Prostate gland (tissue), 2 donors: ENCODE data around the gene MMD. TPM values are rescaled to one million over a fixed set of nuclear protein-coding genes. Genes with fewer than 3 reads are reported as not detected.

Source experiments
- DNase-seq: peaks from one replicate; pipeline ENCODE4 v3.0.0-alpha.2; 2019; ENCODE audit warnings: low spot score
- H3K27ac ChIP-seq, 2 donors: fragments of 200-600 bp; sonication (generic); 2 replicates each; pipeline ENCODE4 v1.5.1; 2017 to 2019
- H3K27me3 ChIP-seq: fragments of 200-600 bp; sonication (generic); replicated peaks from 2 replicates; pipeline ENCODE4 v1.5.1; 2019; ENCODE audit not compliant: insufficient read depth
- H3K36me3 ChIP-seq, 2 donors: fragments of 200-600 bp; sonication (generic); 1 replicate in 1 of 2; 2 replicates in 1 of 2; pipeline versions ENCODE4 v1.5.1 to v1.8.1; 2017 to 2019
- H3K4me1 ChIP-seq: fragments of 200-600 bp; sonication (generic); replicated peaks from 2 replicates; pipeline ENCODE4 v1.5.1; 2019
- H3K4me3 ChIP-seq, 2 donors: fragments of 200-600 bp; sonication (generic); 2 replicates each; pipeline ENCODE4 v1.5.1; 2017 to 2019
- H3K9me3 ChIP-seq: fragments of 200-600 bp; sonication (generic); 2 replicates; pipeline ENCODE4 v1.5.1; 2017
- CTCF ChIP-seq, 4 experiments: fragments of 200-600 bp in 2 of 4; fragments of 450-650 bp in 2 of 4; sonication (generic) in 2 of 4; IDR thresholded peaks; 1 replicate in 3 of 4; 2 replicates in 1 of 4; pipeline ENCODE4 v1.5.1; 2016 to 2019; ENCODE audit warnings: antibody characterized with exemption in 4 of 4, mild to moderate bottlenecking in 2 of 4, moderate library complexity in 2 of 4
- POLR2A ChIP-seq: fragments of 450-650 bp; IDR thresholded peaks from one replicate; pipeline ENCODE4 v1.6.1; 2016; ENCODE audit warnings: antibody characterized with exemption, mild to moderate bottlenecking
- POLR2AphosphoS5 ChIP-seq: sonication (generic); formaldehyde crosslinking; IDR thresholded peaks from one replicate; pipeline ENCODE4 v1.6.1; 2017; ENCODE audit warnings: antibody characterized with exemption
- WGBS: methylation state at CpG from one replicate; pipeline ENCODE4 v1.1.5; 2018; 5-methylcytosine and 5-hydroxymethylcytosine counted together
- intact Hi-C: fragments of 100-400 bp; cut with DNase I; formaldehyde crosslinking; loops from one replicate; pipeline ENCODE4 v1.14.2; 2022
- total RNA-seq, 2 donors: library from RNA; depleted of rRNA; stranded (reverse); fragments of >200 nt; gene quantifications; one replicate each; pipeline ENCODE4 v1.1.0, GENCODE V29; 2016

MMD gene
- total RNA-seq, 2 donors from 2014 or later: 8.7 to 55.0 TPM

GRCh38 chr17:55462234-55462633, 40.6 kb upstream of the MMD start:
- Histone ChIP-seq H3K36me3 (no peaks in the 10 kb centered on the region), H3K4me1 (no peaks in the 10 kb centered on the region), H3K27me3 (no peaks in the 10 kb centered on the region), H3K9me3 (no peaks in the 10 kb centered on the region), H3K27ac (no peak overlapping the region), H3K4me3 (no peak overlapping the region)
- DNase-seq: no peak
- no peak for TF ChIP-seq POLR2AphosphoS5
- TF ChIP-seq POLR2A: no peak
- no peak for TF ChIP-seq CTCF (IDR thresholded peaks at IDR 0.05)
- 88% methylated on average over 1 of the region's 1 CpG for WGBS
- intact Hi-C loops: no loop called here

GRCh38 chr17:55458978-55459377, 37.3 kb upstream of the MMD start:
- WGBS: 85% methylated on average over 7 of the region's 7 CpGs
- Histone ChIP-seq H3K27me3 (no peaks in the 10 kb centered on the region), H3K9me3 (no peaks in the 10 kb centered on the region), H3K27ac (no peak overlapping the region), H3K4me1 (no peaks in the 10 kb centered on the region), H3K4me3 (no peak overlapping the region), H3K36me3 (no peaks in the 10 kb centered on the region)
- DNase-seq: no peak
- TF ChIP-seq POLR2AphosphoS5: no peak
- TF ChIP-seq POLR2A: no peak
- TF ChIP-seq CTCF (IDR thresholded peaks at IDR 0.05): no peak
- intact Hi-C loops: no loop called here

GRCh38 chr17:55458287-55458900, 36.8 kb upstream of the MMD start:
- Histone ChIP-seq H3K9me3 (no peaks in the 10 kb centered on the region), H3K27me3 (no peaks in the 10 kb centered on the region), H3K36me3 (no peaks in the 10 kb centered on the region), H3K27ac (no peak overlapping the region), H3K4me1 (no peaks in the 10 kb centered on the region), H3K4me3 (no peak overlapping the region)
- DNase-seq: no peak
- intact Hi-C loops: no loop called here
- 80% methylated on average over 22 of the region's 22 CpGs for WGBS
- TF ChIP-seq CTCF (IDR thresholded peaks at IDR 0.05) (no peak), POLR2A (no peak), POLR2AphosphoS5 (no peak)

GRCh38 chr17:55456307-55457240, 34.9 kb upstream of the MMD start:
- Histone ChIP-seq H3K4me3 (no peak overlapping the region), H3K27ac (no peak overlapping the region), H3K4me1 (no peaks in the 10 kb centered on the region), H3K27me3 (no peaks in the 10 kb centered on the region), H3K36me3 (no peaks in the 10 kb centered on the region), H3K9me3 (no peaks in the 10 kb centered on the region)
- no peak for DNase-seq
- TF ChIP-seq CTCF (IDR thresholded peaks at IDR 0.05) (no peak), POLR2A (no peak), POLR2AphosphoS5 (no peak)
- WGBS: 92% methylated on average over 6 of the region's 6 CpGs
- intact Hi-C loops: no loop called here
